Endothelial cell of umbilical vein (primary cell): ENCODE measurements around the gene PACS1.

Experiments
- CTCF ChIP-seq, 2 donors: IDR thresholded peaks; 1 replicate in 1 of 2; 2 replicates in 1 of 2; pipeline ENCODE4 v1.5.1; 2011; ENCODE audit warnings: low read length in 2 of 2, mild to moderate bottlenecking in 2 of 2, moderate library complexity in 2 of 2, control low read depth in 1 of 2, inconsistent platforms in 1 of 2, low read depth in 1 of 2; ENCODE audit not compliant: insufficient read depth in 1 of 2; ENCODE audit errors: extremely low read depth in 1 of 2
- MYC ChIP-seq: IDR thresholded peaks from one replicate; pipeline ENCODE4 v1.6.1; 2011; ENCODE audit warnings: mild to moderate bottlenecking, low read depth, low read length
- POLR2A ChIP-seq: IDR thresholded peaks from 2 replicates; pipeline ENCODE4 v1.6.1; 2012; ENCODE audit warnings: low read depth, mild to moderate bottlenecking, control low read depth, low read length
- POLR2AphosphoS5 ChIP-seq: IDR thresholded peaks from 2 replicates; pipeline ENCODE4 v1.6.1; 2012; ENCODE audit warnings: low read depth, mild to moderate bottlenecking, control low read depth, low read length, moderate library complexity; ENCODE audit not compliant: insufficient read depth

- no peak for TF ChIP-seq POLR2A
- no peak for TF ChIP-seq CTCF (IDR thresholded peaks at IDR 0.05; ENCODE audit: extremely low read depth in 1 of 2, insufficient read depth in 1 of 2, low read depth in 1 of 2, low read length in 2 of 2)
- no peak for TF ChIP-seq MYC
- TF ChIP-seq POLR2AphosphoS5: no peak
Observed at GRCh38 chr11:66207816-66208215, 137.7 kb downstream of the PACS1 start.
